H54 (cell line): ENCODE results near the gene ISLR2.

Experiments used
- DNase-seq: peaks from one replicate; pipeline ENCODE4 v3.0.0; 2011; ENCODE audit warnings: low spot score, mixed read lengths; ENCODE audit not compliant: insufficient read length
- FAIRE-seq: peaks from 3 replicates; lab custom pipeline; 2011; peaks lifted over from hg19 to GRCh38; lab: Jason Lieb, UNC
- POLR2A ChIP-seq: IDR thresholded peaks from 2 replicates; pipeline ENCODE4 v1.6.1; 2011; ENCODE audit warnings: low read depth, mild to moderate bottlenecking, low read length

Gene ISLR2

DNA sequence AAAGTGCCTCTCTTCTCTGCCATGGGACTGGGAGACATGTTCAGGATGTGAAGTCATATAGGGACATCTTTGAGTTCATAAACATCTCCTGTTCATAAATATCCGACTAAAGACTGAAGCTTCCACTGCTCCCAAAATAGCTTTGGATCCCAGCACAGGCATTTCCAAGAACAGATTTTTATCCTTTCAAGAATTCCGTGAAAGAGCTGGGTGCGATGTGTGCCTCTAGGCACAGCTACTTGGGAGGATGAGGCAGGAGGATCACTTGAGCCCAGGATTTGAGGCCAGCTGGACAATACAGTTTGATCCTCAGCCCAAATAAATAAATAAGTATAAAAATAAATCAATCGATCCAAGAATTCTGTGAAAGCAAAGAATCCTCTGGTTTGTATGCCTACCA lies 6.7 kb upstream of the ISLR2 start:
- no peak for TF ChIP-seq POLR2A
- FAIRE-seq = no peak
- DNase-seq = no peak

DNA sequence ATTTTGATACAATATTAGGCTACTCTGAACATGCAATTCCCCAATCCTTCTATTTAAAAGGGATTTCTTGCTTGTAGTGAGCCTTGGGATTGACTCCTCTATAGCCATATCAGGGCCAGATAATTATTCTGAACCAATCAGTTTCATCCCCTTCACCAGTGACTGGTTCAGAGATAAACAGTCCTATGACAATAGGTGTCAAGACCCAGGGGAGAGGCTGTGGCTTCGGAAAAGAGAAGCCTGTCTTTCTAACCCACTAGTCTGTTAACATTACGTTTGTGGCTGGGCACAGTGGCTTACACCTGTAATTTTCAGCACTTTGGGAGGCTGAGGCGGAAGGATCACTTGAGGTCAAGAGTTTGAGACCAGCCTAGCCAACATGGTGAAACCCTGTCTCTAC lies 6.2 kb upstream of the ISLR2 start:
- no peak for TF ChIP-seq POLR2A
- FAIRE-seq = no peak
- DNase-seq = no peak

DNA sequence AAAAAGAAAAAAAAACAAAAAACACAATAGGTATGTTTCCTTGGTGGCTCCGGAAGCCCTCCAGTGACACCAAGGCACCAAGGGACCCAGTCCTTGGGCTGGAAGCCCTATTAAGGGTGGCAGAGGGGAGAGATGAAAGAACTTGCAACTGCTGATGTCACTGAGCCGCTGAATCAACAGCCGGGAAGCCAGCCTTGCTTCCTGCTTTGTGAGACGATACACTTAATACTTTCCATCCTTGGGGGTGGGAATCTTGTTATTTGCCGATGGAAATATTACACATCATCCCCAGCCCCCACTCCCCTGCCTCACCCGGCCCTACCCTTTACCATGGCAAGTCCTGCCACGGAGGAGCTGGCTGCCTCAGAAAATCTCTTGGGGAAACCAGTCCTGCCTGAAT lies 5.6 kb upstream of the ISLR2 start:
- DNase-seq (no peak), FAIRE-seq (no peak)
- no peak for TF ChIP-seq POLR2A

DNA sequence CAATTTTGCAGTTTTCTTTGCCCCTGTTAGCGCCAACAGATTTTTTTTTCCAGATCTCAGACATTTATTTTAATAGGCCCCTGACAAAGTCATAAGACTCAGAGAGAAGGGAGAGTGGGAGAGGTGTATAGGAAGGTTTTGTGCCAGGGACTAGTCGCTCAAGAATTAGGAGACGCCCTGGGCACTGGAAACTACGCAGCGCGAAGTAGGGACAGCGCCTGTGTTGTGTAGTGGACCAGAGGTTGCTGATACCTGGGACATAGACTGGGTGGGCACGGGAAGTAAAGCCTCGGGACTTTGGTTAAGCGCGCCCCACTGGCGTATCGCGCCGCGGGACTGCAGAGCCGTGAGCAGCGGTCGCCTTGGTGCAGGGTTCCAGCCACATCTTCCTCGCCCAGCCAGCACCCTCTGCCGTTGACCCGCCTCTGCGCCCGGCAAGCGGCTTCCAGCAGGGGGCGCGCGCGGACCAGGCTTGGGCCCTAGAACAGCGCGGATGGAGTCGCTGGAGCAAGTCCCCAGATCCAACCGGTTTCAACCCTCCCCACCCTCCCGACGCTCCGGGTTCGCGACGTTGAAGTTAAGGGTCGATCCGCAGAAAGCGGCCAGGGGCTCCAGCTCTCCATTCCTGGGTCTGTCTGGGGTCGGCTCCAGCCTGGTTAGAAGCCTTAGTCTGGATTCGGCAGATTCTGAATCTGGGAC lies 3.0 kb upstream of the ISLR2 start:
- TF ChIP-seq POLR2A = no peak
- FAIRE-seq (no peak), DNase-seq (peak; percentile 73)

DNA sequence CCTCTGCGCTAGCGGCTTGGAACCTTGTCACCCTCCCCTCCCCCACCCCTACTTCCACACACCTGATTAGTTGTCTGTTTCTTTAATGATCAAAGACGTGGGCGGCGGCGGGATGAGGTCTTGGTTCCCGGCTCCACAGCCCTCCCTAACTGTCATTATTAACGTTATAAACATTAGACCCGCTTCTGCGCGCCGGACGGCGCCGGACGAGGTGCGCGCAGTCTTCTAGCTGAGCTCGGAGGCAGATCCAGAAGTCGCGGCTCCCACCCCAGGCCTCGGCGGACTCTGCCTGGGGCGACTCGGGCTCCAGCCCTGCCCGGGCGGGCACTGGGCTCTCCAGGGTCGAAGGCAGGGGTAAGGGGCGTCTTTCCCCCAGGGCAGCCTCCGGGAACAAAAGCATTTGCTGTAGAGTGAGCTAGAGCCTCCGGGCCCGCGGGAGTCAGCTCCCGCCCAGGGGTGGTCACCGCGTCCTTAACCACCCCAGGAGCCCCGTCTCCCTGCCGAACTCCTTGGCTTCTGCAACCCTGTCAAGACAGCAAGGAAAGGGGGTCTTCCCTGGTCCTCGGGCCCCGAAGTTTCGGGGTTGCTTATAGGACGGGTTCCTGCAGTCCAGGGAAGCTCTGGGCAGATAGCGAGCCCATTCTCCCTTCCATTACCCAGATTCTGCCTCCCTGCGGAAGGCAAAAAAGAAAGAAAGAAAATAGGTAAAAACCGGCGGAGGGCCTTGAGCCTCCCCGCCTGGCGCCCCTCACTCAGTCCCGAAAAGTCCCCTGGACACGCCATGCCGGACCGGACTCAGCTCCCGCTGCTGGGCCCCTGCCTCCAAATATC lies 2.2 kb upstream of the ISLR2 start:
- FAIRE-seq (no peak), DNase-seq (no peak)
- TF ChIP-seq POLR2A = no peak

DNA sequence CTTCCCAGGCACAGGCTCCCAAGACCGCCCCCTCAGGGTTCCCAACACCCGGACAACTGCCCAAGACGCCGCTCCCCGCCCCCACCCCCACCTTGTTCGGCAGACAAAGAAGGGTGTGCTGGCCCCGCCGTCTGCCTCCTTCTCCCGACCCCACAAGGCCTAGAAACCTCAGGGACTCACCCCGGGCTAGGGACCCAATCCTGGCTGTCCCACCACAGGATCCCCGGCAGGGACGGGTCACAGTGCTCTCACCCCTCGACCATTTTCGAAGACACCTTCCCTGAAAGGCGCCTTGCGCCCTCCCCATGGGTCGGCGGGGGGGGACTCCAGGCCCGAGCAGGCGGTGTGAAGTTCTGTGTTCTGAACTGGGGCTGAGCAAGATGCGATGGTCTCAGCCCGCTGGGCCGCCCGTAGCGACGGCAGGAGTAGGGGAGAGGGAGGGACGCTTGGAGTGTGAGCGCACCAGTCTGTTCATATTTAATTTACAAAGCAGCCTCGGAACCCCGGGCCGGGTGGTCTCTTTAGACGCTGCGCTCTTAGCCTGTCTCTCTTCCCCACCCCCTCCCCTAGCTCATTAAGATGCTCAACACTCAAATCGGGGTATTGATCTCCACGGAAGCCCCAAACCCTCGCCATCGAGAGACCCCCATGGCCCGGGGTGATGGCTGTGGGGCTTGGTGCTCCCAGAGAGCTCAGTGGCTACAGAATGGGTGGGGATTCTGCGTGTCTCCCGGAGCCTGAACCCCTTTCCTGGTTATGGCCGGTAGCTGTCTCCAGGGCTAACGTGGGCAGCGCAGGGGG lies 1.4 kb upstream of the ISLR2 start:
- FAIRE-seq (no peak), DNase-seq (no peak)
- no peak for TF ChIP-seq POLR2A

DNA sequence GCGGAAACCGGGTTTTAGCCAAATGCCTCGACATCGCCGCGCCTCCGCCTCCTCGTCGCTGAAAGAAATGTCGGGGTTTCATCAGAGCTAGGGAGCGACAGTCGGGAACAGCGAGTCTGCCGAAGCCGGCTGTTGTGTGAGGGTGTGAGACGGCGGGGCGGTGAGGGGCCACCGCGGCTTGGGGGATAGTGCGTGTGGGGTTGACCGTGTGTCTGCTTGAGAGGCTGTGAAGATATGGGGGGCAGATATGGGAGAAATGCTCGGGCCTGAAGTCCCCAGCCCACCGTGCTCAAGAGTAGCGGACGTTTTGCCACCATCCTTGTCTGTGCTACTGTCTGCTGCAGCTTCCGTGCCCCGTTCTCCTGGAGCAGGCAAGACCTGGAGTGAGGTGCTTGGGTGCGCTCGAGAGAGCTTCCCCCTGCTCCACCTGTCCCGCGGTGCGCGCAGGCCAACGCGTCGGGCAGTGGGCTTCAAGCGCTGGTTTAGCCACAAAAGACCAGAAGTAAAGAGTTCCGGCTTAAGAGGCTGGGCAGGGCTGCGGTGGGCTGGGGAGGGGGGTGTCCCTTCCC lies 716 bp upstream of the ISLR2 start:
- FAIRE-seq (no peak), DNase-seq (no peak)
- no peak for TF ChIP-seq POLR2A

DNA sequence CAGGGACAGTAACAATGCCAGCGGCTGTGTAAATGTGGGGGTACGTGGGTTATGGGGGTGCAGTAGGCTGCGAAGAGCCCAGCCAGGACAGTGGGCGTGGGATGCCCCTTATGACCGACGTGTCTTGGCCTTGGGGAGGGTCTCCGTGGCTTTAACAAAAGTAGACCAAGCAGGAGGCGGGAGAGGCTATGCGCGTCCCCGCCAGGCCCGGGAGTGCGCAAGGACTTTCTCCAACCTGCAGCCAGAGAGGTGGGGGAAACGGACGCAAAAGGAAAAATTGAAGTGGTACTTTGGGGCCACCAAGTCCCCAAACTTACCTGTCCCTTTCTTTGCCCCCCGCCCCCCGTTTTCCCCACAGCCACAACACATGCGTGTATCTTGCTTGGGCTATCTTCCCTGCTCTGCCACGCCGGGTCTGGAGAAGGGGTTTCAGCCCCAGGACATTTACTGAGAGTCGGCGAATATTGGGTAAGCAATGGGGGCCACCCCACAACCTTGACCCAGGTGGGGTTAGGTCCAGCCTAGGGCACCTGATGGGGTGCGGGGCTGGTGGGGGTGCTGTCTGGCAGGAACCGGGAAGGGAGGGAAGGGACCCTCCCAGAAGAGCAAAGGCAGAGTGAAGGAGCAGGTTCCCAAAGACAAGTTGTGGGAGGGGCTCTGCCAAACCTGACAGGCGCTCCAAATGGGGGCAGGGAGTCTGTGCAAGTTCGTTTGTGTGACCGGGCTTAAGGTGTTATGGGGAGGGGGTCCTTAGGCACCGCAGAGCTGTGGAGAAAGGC lies 652 bp downstream of the ISLR2 start:
- DNase-seq (no peak), FAIRE-seq (no peak)
- TF ChIP-seq POLR2A = no peak

DNA sequence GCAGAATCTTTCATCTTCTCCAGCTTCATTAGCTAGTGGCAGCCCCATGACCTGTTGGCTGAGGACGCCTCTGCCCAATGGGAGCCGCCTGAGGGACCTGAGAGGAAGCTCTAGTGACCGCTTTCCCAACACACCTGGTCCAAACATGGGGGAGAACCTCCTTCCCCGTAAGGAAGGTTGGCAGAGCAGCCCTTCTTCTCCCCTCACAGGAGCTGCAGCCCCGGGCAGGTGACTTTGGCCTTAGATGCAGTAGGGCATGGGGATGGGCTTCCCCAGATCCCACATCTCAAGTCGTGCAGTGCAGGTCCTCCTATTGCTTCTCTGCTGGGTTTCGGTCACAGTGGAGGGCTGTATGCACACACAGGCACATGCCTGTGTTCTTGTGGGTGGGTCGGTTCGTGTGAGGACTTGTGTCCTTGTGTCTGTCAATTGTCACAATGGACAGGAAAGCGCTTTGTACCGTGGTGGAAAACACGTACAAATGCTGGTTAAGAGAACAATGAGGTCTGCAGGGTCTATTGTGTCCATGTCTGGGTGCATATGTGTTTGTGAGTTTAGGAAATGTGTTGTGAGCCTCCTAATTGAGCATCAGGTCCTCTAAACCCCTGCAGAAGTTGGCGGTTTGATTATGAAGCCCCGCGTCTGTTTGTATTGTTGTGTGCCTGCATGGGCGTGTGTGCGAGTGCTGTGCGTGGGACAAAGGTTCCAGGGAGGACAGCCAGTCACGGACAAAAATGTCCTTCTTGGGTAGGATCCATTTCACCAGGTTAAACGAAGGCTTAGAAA lies 1.4 kb downstream of the ISLR2 start:
- no peak for TF ChIP-seq POLR2A
- FAIRE-seq (no peak), DNase-seq (no peak)

DNA sequence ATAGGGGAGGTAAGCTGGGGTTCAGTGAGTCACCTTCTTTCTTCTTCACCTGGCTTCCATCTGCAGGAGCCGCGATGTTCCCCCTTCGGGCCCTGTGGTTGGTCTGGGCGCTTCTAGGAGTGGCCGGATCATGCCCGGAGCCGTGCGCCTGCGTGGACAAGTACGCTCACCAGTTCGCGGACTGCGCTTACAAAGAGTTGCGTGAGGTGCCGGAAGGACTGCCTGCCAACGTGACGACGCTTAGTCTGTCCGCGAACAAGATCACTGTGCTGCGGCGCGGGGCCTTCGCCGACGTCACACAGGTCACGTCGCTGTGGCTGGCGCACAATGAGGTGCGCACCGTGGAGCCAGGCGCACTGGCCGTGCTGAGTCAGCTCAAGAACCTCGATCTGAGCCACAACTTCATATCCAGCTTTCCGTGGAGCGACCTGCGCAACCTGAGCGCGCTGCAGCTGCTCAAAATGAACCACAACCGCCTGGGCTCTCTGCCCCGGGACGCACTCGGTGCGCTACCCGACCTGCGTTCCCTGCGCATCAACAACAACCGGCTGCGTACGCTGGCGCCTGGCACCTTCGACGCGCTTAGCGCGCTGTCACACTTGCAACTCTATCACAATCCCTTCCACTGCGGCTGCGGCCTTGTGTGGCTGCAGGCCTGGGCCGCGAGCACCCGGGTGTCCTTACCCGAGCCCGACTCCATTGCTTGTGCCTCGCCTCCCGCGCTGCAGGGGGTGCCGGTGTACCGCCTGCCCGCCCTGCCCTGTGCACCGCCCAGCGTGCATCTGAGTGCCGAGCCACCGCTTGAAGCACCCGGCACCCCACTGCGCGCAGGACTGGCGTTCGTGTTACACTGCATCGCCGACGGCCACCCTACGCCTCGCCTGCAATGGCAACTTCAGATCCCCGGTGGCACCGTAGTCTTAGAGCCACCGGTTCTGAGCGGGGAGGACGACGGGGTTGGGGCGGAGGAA lies 2.6 kb downstream of the ISLR2 start:
- TF ChIP-seq POLR2A = no peak
- no peak for DNase-seq
- FAIRE-seq = no peak

DNA sequence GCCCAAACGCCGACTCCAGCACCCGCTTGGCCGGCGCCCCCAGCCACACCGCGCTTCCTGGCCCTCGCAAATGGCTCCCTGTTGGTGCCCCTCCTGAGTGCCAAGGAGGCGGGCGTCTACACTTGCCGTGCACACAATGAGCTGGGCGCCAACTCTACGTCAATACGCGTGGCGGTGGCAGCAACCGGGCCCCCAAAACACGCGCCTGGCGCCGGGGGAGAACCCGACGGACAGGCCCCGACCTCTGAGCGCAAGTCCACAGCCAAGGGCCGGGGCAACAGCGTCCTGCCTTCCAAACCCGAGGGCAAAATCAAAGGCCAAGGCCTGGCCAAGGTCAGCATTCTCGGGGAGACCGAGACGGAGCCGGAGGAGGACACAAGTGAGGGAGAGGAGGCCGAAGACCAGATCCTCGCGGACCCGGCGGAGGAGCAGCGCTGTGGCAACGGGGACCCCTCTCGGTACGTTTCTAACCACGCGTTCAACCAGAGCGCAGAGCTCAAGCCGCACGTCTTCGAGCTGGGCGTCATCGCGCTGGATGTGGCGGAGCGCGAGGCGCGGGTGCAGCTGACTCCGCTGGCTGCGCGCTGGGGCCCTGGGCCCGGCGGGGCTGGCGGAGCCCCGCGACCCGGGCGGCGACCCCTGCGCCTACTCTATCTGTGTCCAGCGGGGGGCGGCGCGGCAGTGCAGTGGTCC lies 3.5 kb downstream of the ISLR2 start:
- FAIRE-seq = no peak
- no peak for DNase-seq
- TF ChIP-seq POLR2A = no peak
